Fibroblast of skin of left biceps (primary cell): ENCODE measurements around the gene OSTF1.

ENCODE experiments used
- DNase-seq, 2 experiments: peaks; one replicate each; pipeline ENCODE4 v3.0.0-alpha.2; 2013; ENCODE audit warnings: low read depth in 2 of 2

Gene OSTF1

GRCh38 chr9:75087824-75088645 is at the start of gene OSTF1, which contains the start of gene NMRK1:
TSS of gene OSTF1 (plus strand) at chr9:75088514. CDS start at chr9:75088693, 179 bp downstream.
TSS of gene NMRK1 (minus strand) at chr9:75088155. CDS start at chr9:75083115, 5,040 bp downstream.
- peak; percentile 91 to 94 for DNase-seq

DNA sequence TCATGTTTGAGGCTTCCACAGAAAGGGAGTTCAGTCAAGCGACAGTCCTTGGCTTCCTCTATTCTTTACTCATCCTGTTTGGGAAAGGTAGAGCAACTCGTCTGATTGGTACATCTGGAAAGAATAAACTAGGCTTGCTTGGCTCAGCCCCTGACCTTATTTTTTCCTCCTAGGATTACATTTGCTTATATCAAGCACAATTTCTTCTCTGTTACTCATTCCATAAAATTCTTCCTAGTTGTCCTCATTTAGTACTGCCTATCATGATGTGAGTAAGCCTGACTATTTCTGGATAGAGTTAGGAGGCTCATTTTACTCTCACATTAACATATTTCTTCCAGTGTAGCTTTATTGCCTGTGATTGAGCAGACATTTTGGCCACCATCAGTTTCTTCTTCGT is 49.3 kb upstream of the OSTF1 start:
- peak; percentile 86 to 88 for DNase-seq

DNA sequence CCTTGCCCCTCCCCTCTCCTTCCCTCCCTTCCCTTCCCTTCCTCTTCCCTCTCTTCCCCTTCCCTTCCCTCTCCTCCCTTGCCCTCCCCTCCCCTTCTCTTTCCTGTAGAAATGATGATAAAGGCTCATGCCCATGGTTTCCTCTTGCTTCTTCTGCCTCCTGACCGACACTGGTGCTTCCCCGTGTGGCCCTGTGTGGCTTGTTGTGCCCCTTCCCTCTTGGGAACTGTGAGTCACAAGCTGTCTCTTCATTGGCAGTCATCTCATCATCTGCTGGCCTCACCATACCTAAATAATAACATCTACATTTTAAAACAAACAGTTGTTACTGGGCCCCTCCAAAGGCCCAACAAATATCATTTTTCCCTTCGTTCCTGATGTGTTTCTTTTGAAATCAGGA is 48.5 kb upstream of the OSTF1 start:
- no peak for DNase-seq

DNA sequence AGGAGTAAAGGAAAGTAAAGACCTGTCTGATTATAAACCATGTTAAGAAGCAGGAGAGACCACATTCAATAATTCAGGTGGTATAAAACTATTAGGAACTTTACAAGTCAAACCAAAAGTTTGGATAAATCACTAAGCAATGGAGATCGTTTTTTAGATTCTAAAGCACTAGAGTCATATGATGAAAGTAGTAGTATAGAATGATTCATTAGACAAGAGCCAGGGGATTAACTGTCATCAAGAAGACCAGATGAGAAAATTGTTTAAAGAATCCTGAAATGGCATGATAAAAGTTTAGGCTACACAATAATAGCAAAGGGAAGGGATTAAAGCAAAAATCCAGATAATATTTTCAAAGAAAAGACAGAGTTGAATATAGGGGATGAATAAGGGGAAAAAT is 47.3 kb upstream of the OSTF1 start:
- DNase-seq: no peak

DNA sequence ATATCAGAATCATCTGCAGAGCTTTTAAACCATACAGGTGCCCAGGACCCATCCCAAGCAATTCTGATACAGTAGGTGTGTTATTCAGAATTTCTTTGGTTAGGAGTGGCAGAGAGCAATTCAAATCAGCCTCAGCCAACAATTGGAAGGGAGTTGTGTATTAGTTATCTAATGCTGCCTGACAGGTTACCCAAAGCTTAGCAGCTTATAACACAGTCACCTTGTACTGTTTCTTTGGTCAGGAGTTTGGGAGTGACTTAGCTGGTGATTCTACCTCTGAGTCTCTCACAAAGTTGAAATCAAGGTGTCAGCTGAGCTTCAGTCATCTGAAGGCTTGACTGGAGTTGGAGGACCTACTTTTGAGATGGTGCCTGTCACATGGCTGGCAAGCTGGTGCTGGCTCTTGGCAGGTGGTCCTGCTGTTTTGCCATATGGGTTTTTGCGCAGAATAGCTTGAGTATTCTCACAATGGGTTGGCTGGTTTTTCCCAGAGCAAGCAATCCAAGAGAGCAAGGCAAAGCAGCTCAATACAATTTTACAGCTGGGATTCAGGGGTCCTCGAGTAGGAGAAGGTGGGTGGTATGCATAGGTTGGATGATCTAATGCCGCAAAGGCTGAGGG is 41.5 kb upstream of the OSTF1 start:
- no peak for DNase-seq

- DNase-seq: no peak
These were observed 40.8 kb upstream of the OSTF1 start for GRCh38 chr9:75047506-75047905.

- no peak for DNase-seq
These were observed 37.0 kb upstream of the OSTF1 start for GRCh38 chr9:75051285-75051684.

- DNase-seq: no peak
These were observed 34.4 kb upstream of the OSTF1 start for GRCh38 chr9:75053869-75054268.

DNA sequence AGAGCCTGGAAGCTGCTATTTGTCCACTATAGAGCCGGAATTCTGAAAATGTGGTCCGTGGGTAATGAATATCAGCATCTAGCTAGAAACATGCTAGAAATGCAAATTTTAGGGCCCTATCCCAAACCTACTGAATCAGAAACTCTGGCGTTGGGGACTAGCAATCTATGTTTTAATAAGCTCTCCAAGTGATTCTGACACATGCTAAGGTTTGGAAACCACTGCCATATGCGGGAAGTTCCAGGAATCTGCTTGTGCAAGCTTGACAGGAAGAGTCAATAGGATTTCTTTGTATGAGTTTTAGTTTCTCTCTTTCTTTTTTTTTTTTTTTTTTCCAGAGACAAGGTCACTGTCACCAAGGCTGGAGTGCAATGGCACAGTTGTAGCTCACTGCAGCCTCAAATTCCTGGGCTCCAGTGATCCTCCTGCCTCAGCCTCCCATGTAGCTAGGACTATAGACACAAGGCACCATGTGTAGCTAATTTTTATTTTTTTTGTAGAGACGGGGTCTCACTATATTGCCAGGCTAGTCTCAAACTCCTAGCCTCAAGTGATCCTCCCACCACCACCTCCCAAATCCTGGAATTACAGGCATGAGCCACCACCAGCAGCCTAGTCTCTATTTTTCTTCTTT is 33.8 kb upstream of the OSTF1 start:
- DNase-seq: peak; percentile 57 to 69

GRCh38 chr9:75061169-75061568 is 27.1 kb upstream of the OSTF1 start:
- DNase-seq: no peak

GRCh38 chr9:75063556-75064305 is 24.6 kb upstream of the OSTF1 start:
- DNase-seq: no peak

GRCh38 chr9:75064307-75065025 is 23.8 kb upstream of the OSTF1 start:
- DNase-seq: no peak

DNA sequence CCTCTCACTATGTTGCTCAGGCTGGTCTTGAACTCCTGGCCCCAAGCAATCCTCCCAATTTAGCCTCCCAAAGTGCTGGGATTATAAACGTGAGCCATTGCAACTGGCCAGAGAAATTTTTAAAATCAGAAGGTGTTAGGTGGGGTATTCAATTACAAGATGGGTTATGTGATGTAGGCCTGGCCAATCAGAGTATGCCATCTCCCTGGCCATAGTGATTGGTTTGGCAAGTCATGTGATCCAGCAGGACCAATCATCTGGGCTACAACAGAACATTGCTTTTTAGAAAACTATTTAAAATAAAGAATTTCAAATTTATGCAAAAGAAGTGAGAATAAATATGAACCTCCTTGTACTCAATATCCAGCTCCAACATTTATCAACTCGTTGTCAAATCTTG is 22.8 kb upstream of the OSTF1 start:
- no peak for DNase-seq

- DNase-seq: no peak
These were observed 20.4 kb upstream of the OSTF1 start for GRCh38 chr9:75067894-75068293.

DNA sequence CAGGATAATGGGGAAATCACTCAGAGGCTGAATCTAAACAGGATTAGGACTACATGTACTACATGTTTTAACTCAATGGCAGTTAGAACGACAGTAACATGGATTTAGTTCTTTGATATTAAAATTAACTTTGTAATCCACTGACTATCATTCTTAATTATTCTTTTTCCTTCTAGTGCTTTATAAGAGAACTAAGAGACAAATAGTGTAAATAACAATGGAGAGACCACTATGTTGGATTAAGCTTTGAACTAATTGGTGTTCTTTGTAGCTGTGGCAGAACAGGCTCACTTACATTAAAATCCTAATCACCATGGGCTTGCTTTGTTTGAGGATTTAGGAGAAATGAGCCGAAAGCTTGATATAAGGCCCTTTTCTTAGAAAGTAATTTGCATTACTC is 19.1 kb upstream of the OSTF1 start:
- DNase-seq: no peak

DNA sequence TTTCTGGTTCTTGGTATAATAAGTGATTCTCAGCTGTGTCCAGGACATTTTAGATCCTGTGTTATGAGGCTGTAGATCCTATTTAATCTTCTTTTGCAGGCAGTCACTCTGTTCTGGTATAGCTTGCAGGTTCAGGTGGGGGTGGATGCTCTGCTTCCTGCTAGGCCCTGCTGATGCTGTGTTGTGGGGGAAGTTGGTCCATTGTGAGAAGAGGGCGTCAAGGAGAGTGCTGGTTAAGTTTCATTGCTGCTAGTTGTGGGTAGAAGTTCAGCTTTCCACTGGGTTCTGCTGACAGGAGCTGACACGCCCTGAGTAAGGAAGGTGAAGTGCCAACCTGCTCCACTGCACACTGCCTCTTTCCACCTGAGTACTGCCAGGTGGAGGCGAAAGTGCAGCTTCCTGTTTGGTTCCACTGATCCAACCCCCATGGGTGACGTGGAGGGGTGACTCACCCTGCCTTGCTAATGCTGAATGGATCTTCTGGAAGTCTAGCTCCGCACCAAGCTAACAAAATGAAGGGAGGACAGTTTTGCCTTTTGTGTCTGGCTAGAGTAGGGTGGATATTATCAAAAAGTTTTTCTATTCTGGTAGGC is 16.7 kb upstream of the OSTF1 start:
- DNase-seq: no peak

GRCh38 chr9:75072895-75073294 is 15.4 kb upstream of the OSTF1 start:
- no peak for DNase-seq

GRCh38 chr9:75081632-75082031 is 6.7 kb upstream of the OSTF1 start:
- no peak for DNase-seq

GRCh38 chr9:75083188-75083970 is 4.9 kb upstream of the OSTF1 start:
- DNase-seq: no peak

GRCh38 chr9:75084081-75084672 is 4.1 kb upstream of the OSTF1 start:
- no peak for DNase-seq
